HG03139 (cell line): ENCODE results near the gene SLC10A3.
A peak's percentile ranks its signal among the peaks of the same experiment; 100 is the strongest.
"Not testable (repeated sequence)": the region's sequence is repeated elsewhere in the genome, so short reads cannot be mapped to it uniquely, and the experiment has no call there.

Experiments used
- ATAC-seq: cut with Tn5 transposase; IDR thresholded peaks from one replicate; pipeline ENCODE4 v1.9.1; 2021; ENCODE audit not compliant: unreplicated experiment

SLC10A3 gene

GRCh38 chrX:154511761-154512160 is 21.3 kb upstream of the SLC10A3 start:
- ATAC-seq: no peak

- ATAC-seq: no peak
Measured at GRCh38 chrX:154509455-154509854, 19.0 kb upstream of the SLC10A3 start.

GRCh38 chrX:154508384-154508745 is 17.9 kb upstream of the SLC10A3 start:
- no peak for ATAC-seq

- no peak for ATAC-seq
Measured at GRCh38 chrX:154507673-154508383, 17.4 kb upstream of the SLC10A3 start.

- no peak for ATAC-seq
Measured at GRCh38 chrX:154506483-154507332, 16.3 kb upstream of the SLC10A3 start.

GRCh38 chrX:154505734-154506133 is 15.3 kb upstream of the SLC10A3 start:
- no peak for ATAC-seq

- ATAC-seq: no peak
Measured at GRCh38 chrX:154502989-154503388, 12.6 kb upstream of the SLC10A3 start.

- no peak for ATAC-seq
Measured at GRCh38 chrX:154502098-154502497, 11.7 kb upstream of the SLC10A3 start.

- not testable (repeated sequence) for ATAC-seq
Measured at GRCh38 chrX:154501423-154501822, 11.0 kb upstream of the SLC10A3 start.

GRCh38 chrX:154496591-154497137 is 6.2 kb upstream of the SLC10A3 start:
- not testable (repeated sequence) for ATAC-seq

GRCh38 chrX:154495472-154495922 is 5.1 kb upstream of the SLC10A3 start:
- ATAC-seq: no peak

- ATAC-seq: no peak
Measured at GRCh38 chrX:154494715-154495114, 4.3 kb upstream of the SLC10A3 start.

- peak; percentile 15 for ATAC-seq
Measured at GRCh38 chrX:154490021-154490413, 412 bp downstream of the SLC10A3 start.

GRCh38 chrX:154489182-154489581 is 1.2 kb downstream of the SLC10A3 start:
- no peak for ATAC-seq

- ATAC-seq: no peak
Measured at GRCh38 chrX:154488336-154489075, 1.9 kb downstream of the SLC10A3 start.

GRCh38 chrX:154487518-154488290 is 2.7 kb downstream of the SLC10A3 start:
- no peak for ATAC-seq

GRCh38 chrX:154486396-154487207 is 3.8 kb downstream of the SLC10A3 start, which contains the start of gene UBL4A:
Gene UBL4A, minus strand, starts transcription at chrX:154486615. Its CDS starts 31 bp downstream, at chrX:154486584.
- no peak for ATAC-seq

GRCh38 chrX:154486052-154486395 is 4.4 kb downstream of the SLC10A3 start:
- no peak for ATAC-seq

GRCh38 chrX:154485150-154486051 is 5.0 kb downstream of the SLC10A3 start:
- ATAC-seq: no peak
